Limb (tissue), 2 donors: ENCODE measurements around the gene OCA2.

Source experiments
- DNase-seq, 2 donors: peaks; one replicate each; pipeline ENCODE4 v3.0.0-alpha.2; 2016; ENCODE audit errors: extremely low spot score in 2 of 2

OCA2 gene

DNA sequence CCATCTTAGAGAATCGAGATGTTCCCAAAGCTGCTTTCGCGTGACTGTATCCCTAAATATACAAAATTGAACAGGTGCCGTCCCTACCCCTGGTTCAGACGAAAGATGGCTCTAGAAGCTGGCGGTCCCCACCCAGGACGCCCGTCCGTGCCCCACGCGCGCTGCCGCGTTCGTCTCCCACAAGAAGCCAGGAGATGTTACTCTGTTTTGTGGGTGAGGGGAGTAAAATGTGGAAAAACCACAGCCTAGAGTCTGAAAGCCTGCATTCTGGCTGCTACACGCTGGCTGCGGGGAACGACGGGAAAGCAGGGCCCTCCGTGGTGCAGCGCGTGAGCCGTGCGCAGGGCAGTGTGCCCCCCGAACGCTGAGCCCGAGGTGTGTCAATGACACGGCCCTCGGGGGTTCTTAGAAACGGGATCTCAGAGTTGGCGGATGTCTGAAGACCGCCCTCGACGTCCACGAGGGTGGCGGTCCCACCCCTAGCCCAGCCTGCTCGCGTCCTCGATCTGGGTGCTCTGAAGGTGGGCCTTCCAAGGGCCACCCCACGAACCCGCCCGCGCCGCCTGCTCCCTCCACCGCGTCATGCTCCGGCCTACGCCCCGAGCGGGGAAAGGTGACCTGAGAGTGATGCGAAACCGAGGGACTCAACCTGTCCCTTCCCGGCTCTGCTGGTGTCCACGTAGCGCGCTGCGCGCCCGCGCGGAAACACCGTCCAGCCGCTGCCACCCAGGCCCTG lies 95.6 kb downstream of the OCA2 start:
- no peak for DNase-seq

DNA sequence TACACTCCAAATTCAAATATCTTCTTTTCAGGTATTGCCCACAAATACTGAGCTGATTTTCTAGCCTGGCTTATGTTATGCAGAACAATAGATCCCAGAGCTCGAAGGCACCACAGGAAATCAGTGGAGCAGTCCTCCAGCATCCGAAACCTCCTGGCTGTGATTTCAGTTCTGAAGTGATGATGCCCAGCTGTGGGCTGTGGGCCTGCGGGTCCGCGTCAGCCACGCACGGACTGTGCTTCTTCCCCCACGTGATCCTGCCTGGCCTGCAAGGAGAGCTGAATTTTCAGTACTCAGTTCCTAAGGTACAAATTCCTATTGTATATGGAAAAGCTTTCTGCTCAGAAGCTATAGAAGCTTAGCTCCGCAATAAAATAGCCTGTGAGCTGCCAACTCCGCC lies 96.2 kb downstream of the OCA2 start:
- DNase-seq, result no peak

DNA sequence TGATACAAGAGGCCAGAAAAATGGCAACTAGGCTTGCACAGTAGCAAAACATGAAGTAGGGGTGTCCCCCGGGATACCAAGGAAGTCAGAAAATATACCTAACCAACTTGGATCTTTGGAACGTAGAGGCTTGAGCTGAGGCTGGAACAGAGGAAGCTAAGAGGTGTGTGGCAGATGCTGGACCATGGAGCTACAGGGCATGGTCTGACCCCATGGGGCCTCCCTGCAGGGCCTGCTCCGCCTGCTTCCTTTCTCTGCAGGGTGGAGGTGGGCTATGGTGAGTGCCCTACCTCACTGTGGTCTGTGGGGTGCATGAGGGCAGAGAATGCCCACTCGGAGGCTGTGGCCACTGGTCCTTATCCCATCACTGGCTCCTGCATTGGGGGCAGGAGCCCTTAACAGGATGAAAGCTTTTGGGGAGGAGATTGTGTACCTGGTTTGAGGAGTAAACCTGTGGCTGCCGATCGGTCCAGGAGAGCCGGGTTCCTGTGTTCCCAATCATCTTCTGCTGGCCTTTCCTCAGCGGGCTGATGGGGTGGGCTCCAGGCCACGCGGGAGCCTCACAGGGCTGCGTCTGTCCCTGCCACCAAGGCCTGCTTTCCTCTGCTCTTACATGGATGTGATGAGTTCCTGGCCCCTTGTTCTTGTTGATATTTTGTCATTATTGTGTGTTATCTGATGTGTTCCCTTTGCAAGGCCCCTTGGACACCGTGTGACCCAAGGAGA lies 96.8 kb downstream of the OCA2 start:
- no peak for DNase-seq

DNA sequence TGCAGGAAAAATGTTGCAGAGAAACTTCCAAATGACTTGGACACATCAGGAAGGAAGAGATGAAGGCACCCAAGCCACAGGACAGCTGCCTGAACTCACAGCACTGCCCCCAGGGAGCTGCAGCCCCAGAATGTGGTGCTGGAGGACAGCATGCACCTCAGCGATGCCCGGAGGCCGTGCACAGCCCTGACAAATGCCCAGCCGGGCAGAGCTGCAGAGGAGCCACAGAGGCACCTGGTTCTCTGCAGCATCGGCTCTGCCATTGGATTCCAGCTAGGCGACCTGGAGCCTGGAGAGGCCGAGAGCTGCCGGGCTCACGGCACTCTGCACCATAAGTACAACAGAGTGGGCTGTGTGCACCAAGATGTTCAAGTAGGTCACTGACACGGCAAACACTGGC lies 97.5 kb downstream of the OCA2 start:
- no peak for DNase-seq

DNA sequence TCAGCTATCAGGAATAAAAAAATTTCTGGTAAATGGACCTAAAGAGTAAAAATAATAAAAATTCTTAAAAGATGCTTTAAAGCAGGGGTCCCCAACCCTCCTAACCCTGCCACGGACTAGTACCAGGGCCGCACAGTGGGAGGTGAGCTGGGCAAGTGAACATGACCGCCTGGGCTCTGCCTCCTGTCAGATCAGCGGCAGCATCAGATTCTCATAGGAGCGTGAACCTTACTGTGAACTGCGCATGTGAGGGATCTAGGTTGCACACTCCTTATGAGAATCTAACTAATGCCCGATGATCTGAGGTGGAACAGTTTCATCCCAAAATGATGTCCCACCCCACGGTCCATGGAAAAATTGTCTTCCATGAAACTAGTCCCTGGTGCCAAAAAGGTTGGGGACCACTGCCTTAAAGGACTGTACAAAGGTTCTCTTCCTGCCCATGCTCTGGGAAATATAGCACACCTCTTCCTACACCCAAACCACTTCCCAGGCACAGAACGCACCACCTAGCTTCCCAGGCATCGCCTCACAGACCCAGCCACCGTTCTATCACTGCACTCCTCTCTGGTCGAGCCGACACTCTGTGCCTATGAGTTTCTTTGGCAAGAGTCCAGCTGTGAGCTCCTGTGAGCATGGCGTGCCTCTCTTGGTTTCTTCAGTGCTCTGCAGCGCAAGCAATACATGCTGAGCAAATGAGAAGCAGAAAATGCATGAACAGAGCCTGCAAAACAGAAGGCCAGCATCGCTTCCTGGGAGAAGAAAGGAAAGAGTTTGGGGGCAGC lies 104.9 kb downstream of the OCA2 start:
- no peak for DNase-seq

DNA sequence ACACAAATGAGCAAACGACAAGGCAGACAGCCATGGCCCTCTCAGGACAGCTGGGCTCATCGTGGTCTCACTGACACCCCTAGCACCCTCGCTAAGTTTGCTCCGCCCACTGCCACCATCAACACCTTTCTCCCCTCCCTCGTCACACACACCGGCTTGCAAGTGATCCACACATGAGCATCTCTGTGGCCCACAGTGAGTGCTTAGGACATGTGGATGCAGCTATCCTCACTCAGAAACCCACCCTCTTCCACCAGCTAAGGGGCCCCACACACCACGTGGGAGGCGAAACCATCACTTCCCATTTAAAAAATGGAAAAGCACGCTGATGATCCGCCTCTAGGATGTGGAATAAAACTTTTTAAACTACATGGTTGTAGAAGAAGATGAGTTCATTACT lies 105.6 kb downstream of the OCA2 start:
- DNase-seq, result no peak

DNA sequence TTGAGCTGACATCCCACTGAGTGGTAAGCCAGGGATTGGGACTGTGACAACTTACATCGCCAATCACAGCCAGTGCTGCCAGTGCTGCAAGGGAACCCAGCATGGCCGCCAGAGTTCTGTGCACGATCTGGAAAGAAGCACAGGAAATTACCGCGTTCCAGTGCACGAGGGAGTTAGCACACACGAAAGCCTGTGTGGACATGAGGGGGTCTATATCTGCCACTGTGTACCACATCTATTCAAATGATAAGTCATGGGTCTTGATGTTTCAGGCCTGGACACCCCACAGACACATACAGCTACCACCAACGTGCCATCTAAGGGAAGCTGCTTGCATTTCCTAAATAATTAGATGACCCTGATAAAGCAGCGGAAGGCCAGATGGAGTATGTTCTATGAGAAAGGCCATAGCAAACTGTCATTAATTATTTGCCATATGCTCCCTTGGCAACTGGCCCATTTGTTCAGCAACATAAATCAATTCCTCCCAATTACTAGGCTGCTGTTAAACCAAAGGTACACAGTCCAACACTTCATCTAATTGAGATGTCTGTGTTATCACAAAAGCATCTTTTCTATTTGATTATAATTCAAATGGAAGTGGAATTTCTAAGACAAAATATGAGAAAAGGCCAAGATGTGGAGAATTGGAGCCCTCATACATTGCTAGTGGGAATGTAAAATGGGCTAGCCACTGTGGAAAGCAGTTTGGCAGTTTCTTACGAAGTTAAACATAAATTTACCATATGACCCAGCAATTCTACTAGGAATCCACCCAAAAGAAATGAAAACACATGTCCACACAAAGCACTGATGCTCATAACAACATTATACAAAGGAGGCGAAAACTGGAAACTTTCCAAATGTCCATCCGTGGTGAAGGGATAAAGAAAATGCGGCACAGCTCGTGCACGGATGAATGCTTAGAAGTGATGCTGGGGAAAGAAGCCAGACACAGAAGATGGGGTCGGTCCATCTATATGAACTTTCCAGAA lies 108.3 kb downstream of the OCA2 start:
- DNase-seq, result peak in 1 of 2 donors; percentile 4

DNA sequence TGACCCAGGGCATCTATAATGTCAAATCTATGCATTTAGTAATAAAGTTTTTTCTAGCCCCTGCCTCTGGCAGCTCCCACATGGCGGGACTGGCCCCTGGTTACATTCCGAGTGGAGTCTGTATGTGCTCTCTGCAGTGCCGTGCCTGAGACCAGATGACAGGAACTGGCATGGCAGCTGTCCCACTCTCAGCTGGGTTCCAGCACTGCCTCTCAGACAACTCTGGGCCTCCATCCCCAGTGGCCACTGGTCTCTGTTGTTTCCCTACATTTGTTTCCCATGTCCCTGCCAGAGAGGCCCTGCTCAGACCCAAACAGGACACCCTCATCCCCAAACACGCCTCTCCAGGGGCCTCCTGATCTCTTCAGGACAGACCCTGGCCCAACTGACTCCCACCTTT lies 109.3 kb downstream of the OCA2 start:
- no peak for DNase-seq

DNA sequence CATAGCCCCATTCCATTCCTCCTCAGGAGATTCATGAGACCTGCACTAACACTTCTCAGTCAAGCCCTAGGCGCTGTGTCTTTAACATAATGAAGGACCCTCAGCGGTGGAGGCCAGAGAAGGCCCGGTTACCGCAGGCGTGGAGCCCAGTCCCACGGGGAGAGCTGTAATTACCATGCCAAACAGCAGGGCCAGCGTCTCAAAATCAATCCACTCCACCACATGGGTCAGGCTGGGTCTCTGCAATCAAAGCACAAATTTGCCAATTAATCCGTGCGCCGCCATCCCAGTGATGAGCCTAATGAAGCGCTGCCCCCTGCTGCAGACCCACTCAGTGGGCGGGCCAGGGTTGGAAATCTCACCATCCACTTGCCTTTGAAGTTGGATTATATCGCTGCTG lies 109.7 kb downstream of the OCA2 start:
- no peak for DNase-seq

DNA sequence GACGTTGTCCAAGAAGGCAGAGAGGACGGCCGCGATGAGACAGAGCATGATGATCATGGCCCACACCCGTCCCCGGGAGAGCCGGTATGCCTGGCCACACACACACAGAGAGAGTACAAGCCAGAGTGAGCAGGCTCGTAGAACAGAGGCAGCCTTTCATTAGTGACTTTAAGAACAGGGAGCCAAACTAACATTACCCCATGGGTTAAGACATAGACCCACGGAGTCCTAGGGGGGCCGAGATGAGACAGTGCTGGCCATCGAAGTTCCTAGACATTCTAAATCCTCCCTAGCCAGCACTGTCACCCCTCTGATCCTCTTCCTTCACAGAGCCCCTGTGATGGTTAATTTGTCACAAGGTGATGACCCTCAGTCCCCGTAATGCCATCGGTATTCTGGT lies 114.0 kb downstream of the OCA2 start:
- no peak for DNase-seq

DNA sequence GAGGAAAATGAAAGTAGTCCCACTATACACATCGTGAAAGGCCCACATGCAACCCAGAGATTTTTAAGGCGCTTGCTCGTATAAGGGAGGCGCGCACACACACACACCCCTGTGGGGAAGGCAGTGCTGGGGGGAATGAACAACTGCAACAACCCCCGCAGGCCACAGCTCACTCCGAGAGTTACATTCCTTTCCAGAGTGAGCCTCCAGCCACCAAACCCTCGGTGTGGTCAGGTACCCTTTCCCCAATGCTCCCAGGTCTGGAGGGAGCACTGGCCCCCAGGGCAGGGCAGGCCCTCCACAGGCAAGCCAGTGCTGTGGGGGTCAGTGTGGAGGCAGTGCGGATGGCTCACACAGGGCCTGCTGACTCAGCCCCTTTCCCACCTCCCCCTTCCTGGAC lies 115.6 kb downstream of the OCA2 start:
- DNase-seq, result no peak

DNA sequence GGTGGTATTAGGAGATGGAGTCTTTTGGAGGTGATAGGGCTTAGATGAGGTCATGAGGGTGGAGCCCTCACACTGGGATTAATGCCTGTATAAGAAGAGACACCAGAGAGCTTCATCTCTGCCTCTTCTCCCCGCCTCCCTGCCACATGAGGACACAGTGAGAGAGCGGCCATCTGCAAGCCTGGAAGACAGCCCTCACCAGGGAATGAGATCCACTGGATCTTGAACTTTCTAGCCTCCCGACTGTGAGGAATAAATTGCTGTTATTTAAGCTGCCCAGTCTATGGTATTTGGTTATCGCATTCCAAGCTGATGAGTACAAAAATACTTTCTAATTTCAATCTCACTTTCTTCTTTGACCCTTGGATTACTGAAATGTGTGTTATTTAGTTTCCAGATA lies 121.4 kb downstream of the OCA2 start:
- no peak for DNase-seq

DNA sequence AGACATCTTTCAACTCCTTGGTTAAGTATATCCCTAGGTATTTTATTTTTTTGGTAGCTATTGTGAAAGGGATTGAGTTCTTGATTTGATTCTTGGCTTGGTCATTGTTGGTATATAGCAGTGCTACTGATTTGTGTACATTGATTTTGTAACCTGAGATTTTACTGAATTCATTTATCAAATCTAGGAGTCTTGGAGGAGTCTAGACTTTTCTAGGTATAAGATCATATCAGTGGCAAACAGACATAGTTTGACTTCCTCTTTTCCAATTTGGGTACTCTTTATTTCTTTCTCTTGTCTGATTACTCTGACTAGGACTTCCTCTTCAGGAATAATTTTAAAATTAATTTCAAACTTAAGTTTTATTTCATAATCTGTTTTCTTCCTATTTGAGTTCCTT lies 125.2 kb downstream of the OCA2 start:
- DNase-seq, result no peak

DNA sequence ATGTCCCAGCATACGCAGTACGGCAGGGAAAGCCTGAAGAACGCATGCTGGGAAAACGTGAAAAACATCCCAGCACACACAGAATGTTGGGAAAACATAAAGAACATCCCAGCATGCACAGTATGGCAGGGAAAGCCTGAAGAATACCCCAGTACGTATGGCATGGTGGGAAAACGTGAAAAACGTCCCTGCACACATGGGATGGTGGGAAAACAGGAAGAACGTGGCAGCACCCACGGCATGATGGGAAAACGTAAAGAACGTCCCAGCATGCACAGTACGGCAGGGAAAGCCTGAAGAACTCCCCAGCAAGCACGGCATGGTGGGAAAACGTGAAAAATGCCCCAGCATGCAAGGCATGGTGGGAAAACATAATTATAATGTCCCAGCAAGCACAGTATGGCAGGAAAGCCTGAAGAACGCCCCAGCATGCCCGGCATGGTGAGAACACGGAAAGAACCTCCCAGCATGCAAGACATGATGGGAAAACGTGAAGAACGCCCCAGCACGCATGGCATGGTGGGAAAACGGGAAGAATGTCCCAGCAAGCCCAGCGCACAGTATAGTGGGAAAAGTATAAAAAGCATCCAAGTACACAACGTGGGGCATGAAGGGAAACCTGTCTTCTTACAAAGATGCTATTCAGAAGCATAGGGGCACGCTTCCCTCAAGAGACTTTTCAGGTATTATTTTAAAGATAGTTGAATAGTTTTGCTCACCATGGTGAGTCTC lies 128.3 kb downstream of the OCA2 start:
- DNase-seq, result no peak

DNA sequence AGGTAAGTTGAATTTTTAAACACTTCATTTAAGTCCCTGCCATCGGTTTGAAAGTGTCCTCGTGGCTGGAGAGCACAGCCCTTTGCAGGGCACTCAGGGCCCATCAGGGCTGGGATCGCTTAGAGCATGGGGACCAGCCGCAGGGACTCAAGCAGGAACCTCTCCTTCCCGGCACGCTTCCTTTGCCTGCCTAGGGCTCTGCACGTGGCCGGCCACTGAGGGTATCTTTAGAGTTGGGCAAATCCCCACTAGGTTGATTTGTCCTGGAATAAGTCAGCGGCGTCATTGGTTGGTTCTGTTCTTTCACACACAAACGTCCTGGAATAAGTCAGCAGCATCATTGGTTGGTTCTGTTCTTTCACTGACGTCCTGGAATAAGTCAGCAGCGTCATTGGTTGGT lies 131.6 kb downstream of the OCA2 start:
- DNase-seq, result no peak

DNA sequence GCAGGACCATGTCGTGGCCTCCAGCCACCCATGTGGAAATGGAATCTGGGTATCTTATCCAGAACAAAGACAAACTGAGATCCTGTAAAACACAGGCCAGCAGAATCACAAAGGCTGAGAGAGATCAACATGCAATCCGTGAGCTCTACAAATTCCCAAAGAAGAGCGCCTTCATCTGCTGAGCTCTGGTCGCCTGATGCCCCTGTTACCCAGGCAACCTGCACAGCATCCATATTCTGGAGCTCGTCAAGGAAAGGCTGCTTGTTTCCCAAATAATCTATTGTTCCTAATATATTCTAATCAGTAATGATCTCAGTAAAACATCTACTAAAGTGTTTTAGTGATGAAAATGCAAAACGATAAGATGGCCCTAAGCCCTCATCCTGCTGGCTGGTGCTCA lies 133.6 kb downstream of the OCA2 start:
- DNase-seq, result no peak

DNA sequence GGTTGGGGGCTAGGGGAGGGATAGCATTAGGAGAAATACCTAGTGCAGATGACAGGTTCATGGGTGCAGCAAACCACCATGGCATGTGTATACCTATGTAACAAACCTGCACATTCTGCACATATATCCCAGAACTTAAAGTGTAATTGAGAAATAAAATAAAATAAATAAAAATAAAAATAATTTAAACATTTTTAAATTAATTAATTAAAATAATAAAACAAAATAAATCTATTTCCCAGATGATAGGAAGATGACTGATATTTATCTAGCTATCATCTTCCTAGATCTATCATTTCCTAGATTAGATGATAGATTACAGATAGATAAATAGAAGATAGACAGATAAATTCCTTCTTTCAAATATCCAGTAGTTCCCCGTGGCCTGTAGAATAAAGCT lies 137.3 kb downstream of the OCA2 start:
- no peak for DNase-seq

DNA sequence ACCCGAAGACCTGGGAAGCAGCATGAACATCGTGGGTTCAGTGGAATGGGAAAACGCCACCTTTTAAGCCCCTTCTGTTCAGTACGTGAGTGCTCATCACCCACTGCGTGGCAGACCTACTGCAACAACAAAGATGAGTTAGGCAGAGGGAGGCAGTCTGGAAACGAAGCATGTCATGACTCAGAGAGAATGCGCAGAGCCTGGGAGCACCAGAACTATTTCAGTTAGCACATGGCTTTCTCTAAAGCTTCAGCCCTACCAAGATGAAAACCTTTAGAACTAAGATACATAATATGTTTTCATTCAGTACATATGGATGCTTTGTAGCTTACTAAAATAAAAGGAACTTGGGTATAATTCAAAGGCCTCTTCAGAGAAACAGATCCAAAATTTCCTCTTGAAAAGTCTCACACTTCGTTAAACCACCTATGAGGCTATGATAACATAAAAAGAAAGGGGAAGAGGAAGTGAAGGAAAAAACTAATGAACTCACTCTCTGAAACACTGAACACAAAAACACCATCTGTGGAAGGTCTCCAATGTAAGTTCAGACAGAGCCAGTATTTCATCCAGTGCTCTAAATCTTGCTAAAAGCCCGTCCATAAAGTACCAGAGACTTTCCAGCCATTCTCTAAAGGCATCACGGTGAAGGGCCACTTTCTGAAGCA lies 140.1 kb downstream of the OCA2 start:
- DNase-seq, result peak in 1 of 2 donors; percentile 3

DNA sequence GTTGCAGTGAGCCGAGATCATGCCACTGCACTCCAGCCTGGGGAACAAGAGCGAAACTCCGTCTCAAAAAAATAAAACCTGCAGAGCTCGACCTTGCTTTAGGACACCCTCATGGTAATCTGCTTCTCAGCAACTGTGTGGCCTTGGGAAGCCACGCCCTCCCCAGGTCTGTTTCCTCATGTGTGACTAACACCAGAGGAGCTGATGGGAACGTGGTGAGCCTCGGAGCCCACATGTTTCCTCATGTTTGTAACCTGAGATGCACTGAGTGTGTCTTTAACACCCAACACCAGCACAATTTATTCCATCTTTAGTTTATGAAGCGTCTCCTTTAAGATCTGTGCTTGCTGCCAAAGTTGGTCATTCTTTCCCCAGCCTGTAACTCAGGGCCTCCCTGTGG lies 142.8 kb downstream of the OCA2 start:
- DNase-seq, result no peak

DNA sequence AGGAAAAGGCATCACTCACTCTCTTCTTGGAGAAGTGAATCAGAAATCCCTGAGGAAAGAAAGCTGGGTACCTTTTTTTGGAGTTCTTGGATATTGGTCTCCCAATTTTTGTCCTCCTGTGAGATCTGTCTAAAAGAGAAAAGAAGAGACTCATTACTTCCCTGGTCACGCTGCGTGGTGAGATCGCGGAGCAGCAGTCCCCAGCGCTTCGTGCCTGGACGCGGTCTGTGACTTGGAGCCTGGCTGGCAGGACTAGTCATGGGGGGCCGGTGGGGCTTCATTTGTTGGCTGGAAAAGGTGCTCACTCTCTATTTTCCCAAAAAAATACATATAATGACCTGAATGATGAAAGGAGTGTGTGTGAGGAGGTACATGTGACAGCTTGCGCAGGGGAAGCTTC lies 144.0 kb downstream of the OCA2 start:
- DNase-seq, result no peak
